OCI-LY1 (cell line): ENCODE measurements around the gene DNAJC5G.

Experiments used
- H2AFZ ChIP-seq: fragments of 200-600 bp; sonication (generic), shearing (Covaris generic); 2 replicates; pipeline ENCODE4 v1.6.0; 2014; ENCODE audit warnings: antibody characterized with exemption, mild to moderate bottlenecking, low read length
- H3F3A ChIP-seq: fragments of 200-600 bp; sonication (generic), shearing (Covaris generic); 2 replicates; pipeline ENCODE4 v1.6.0; 2014; ENCODE audit warnings: mild to moderate bottlenecking, antibody characterized with exemption, low read length, moderate library complexity; ENCODE audit not compliant: insufficient read depth
- H3K27ac ChIP-seq: fragments of 200-600 bp; sonication (generic); 2 replicates; pipeline ENCODE4 v1.5.1; 2014; ENCODE audit warnings: low read length, mixed run types, mild to moderate bottlenecking, low read depth; ENCODE audit not compliant: poor library complexity, severe bottlenecking
- H3K27me3 ChIP-seq: fragments of 200-600 bp; sonication (generic); 2 replicates; pipeline ENCODE4 v1.6.0; 2014; ENCODE audit warnings: antibody characterized with exemption, mild to moderate bottlenecking, low read length, moderate library complexity; ENCODE audit not compliant: insufficient read depth
- H3K36me3 ChIP-seq: fragments of 200-600 bp; sonication (generic); 2 replicates; pipeline ENCODE4 v1.6.1; 2014; ENCODE audit warnings: mild to moderate bottlenecking, antibody characterized with exemption, low read length, moderate library complexity, mixed read lengths; ENCODE audit not compliant: insufficient read depth
- H3K4me1 ChIP-seq: fragments of 200-600 bp; sonication (generic); 2 replicates; pipeline ENCODE4 v1.5.1; 2014; ENCODE audit warnings: mild to moderate bottlenecking, low read length, moderate library complexity; ENCODE audit not compliant: insufficient read depth, severe bottlenecking
- H3K4me2 ChIP-seq: fragments of 200-600 bp; sonication (generic), shearing (Covaris generic); 2 replicates; pipeline ENCODE4 v1.6.1; 2014; ENCODE audit warnings: low read length
- H3K4me3 ChIP-seq: fragments of 200-600 bp; sonication (generic); 2 replicates; pipeline ENCODE4 v1.5.1; 2014; ENCODE audit warnings: low read length, low read depth, mild to moderate bottlenecking, mixed read lengths; ENCODE audit not compliant: poor library complexity, severe bottlenecking
- H3K79me2 ChIP-seq: fragments of 200-600 bp; shearing (Covaris generic); 2 replicates; pipeline ENCODE4 v1.6.1; 2016; ENCODE audit warnings: mixed run types, low read length, mixed read lengths; ENCODE audit not compliant: insufficient read depth
- H3K9ac ChIP-seq: fragments of 200-600 bp; sonication (generic), shearing (Covaris generic); 2 replicates; pipeline ENCODE4 v1.6.1; 2014; ENCODE audit warnings: mild to moderate bottlenecking, low read length, mixed read lengths
- H3K9me2 ChIP-seq: fragments of 200-600 bp; sonication (generic), shearing (Covaris generic); 2 replicates; pipeline ENCODE4 v1.6.1; 2014; ENCODE audit warnings: low read depth, mild to moderate bottlenecking, low read length, mixed read lengths
- H3K9me3 ChIP-seq: fragments of 200-600 bp; shearing (Covaris generic); 2 replicates; pipeline ENCODE4 v1.6.1; 2014; ENCODE audit warnings: low read length, mixed read lengths
- H4K20me1 ChIP-seq: fragments of 200-600 bp; sonication (generic), shearing (Covaris generic); 2 replicates; pipeline ENCODE4 v1.6.0; 2016; ENCODE audit warnings: mild to moderate bottlenecking, low read length; ENCODE audit not compliant: insufficient read depth
- EZH2 ChIP-seq: fragments of 200-600 bp; sonication (generic), shearing (Covaris generic); IDR thresholded peaks from 2 replicates; pipeline ENCODE4 v1.8.0; 2017; ENCODE audit warnings: borderline replicate concordance, mixed run types, mild to moderate bottlenecking, antibody characterized with exemption, low read length, moderate library complexity, mixed read lengths
- TF ChIP-seq, protein P1 (sequence below): fragments of 200-600 bp; sonication (generic), shearing (Covaris generic); IDR thresholded peaks from 2 replicates; pipeline ENCODE4 v1.5.1; 2017; ENCODE audit warnings: mild to moderate bottlenecking, antibody characterized with exemption, low read length, moderate library complexity, mixed read lengths

The DNAJC5G gene

DNA sequence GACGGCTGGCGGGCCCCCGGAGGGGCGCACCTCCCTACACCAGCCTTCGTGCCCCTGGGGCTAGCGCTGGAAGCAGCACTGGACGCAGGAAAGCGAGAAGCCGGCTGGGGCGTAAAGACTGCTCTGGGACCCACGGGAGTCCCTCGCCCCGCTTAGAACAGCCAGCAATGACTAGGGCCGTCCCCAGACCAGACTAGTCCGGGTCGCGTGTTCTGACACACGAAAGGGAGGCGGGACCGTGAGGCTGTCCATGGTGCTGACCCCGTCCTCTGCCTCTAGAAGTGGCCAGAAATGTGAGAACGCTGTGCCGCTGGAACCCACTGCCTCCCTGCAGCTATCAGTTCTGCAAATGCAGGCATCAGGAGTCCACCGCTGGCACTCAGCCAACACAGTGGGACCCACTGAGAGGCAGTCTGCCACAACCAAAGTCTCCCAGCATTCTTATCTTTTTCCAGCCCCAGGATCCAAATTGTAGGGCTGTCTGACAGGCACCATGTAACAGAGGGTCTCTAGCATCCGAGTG, 33.2 kb downstream of the DNAJC5G start, which contains the start of gene UCN:
Gene UCN, minus strand, starts transcription at position 87 of the 523 bp plus-strand sequence. CDS start 550 bp downstream, outside the sequence.
- no peaks in the 10 kb centered on the region for H3K79me2 ChIP-seq
- no peak for TF ChIP-seq EZH2
- TF ChIP-seq, protein P1, sequence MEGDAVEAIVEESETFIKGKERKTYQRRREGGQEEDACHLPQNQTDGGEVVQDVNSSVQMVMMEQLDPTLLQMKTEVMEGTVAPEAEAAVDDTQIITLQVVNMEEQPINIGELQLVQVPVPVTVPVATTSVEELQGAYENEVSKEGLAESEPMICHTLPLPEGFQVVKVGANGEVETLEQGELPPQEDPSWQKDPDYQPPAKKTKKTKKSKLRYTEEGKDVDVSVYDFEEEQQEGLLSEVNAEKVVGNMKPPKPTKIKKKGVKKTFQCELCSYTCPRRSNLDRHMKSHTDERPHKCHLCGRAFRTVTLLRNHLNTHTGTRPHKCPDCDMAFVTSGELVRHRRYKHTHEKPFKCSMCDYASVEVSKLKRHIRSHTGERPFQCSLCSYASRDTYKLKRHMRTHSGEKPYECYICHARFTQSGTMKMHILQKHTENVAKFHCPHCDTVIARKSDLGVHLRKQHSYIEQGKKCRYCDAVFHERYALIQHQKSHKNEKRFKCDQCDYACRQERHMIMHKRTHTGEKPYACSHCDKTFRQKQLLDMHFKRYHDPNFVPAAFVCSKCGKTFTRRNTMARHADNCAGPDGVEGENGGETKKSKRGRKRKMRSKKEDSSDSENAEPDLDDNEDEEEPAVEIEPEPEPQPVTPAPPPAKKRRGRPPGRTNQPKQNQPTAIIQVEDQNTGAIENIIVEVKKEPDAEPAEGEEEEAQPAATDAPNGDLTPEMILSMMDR, result no peak
- H3K9me3 ChIP-seq, result no peaks in the 10 kb centered on the region
- H3K9me2 ChIP-seq, result no peaks in the 10 kb centered on the region
- no peak within 1 kb of the TSS for H2AFZ ChIP-seq
- peaks cover 25% of the 10 kb centered on the region for H3K36me3 ChIP-seq
- peaks cover under 1% of the 10 kb centered on the region for H3K4me1 ChIP-seq
- no peak within 1 kb of the TSS for H3K27ac ChIP-seq
- no peaks in the 10 kb centered on the region for H3K27me3 ChIP-seq
- no peaks in the 10 kb centered on the region for H3F3A ChIP-seq
- no peak within 1 kb of the TSS for H3K9ac ChIP-seq
- H3K4me3 ChIP-seq, result no peak within 1 kb of the TSS
- no peaks in the 10 kb centered on the region for H4K20me1 ChIP-seq
- H3K4me2 ChIP-seq, result no peak within 1 kb of the TSS

DNA sequence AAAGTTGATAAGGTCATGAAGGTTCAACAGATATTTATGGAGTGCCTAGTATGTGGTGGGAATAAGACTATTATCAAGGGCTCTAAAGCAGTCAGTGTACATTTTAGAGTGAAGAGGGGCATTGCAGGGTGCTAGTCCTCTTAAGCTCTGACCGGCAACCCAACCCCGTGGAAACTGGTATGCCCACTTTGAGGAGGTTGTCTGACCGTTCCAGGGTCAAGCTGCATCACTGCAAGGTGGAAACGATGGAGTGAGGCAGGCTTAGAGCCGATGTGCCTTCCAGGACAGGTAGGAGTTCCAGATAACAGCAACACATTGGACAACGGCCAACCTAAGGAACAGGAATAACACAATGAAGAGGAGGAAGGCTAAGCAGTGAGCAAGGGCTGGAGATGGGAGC, 34.4 kb downstream of the DNAJC5G start:
- no peak overlapping the region for H3K4me2 ChIP-seq
- no peak overlapping the region for H3K4me3 ChIP-seq
- H2AFZ ChIP-seq, result no peak overlapping the region
- no peak overlapping the region for H3K27ac ChIP-seq
- H3K79me2 ChIP-seq, result no peaks in the 10 kb centered on the region
- H3K36me3 ChIP-seq, result peaks cover 25% of the 10 kb centered on the region
- H3K4me1 ChIP-seq, result no peaks in the 10 kb centered on the region
- H3K9me2 ChIP-seq, result no peaks in the 10 kb centered on the region
- no peak overlapping the region for H3K9ac ChIP-seq
- H4K20me1 ChIP-seq, result no peaks in the 10 kb centered on the region
- H3K27me3 ChIP-seq, result no peaks in the 10 kb centered on the region
- no peaks in the 10 kb centered on the region for H3K9me3 ChIP-seq
- TF ChIP-seq, protein P1, result no peak
- no peak for TF ChIP-seq EZH2
- no peaks in the 10 kb centered on the region for H3F3A ChIP-seq

DNA sequence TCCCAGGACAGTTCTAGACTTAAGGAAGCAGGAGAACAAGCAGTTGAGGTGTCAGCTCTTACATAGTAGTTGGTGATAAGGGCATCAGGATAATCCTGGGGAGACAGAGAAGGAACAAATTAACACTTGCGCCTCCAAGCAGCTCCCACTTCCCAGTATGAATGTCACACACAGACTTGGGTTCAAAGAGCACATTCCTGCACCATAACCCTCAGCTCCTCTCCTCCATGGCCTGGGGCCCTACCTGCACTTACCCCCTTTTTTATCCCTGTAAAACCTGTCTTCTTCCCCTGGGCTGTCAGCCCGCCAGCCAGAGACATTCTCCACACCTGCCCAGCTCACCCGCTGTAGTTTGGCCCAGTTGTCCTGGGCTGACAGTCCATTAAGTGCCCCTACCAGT, 36.9 kb downstream of the DNAJC5G start:
- Histone ChIP-seq H3K9me2 (no peaks in the 10 kb centered on the region), H3F3A (no peaks in the 10 kb centered on the region), H2AFZ (no peak overlapping the region), H4K20me1 (no peaks in the 10 kb centered on the region), H3K9ac (no peak overlapping the region), H3K27me3 (no peaks in the 10 kb centered on the region), H3K27ac (no peak overlapping the region), H3K79me2 (no peaks in the 10 kb centered on the region), H3K4me3 (no peak overlapping the region), H3K4me1 (no peaks in the 10 kb centered on the region), H3K9me3 (no peaks in the 10 kb centered on the region), H3K36me3 (peaks cover 34% of the 10 kb centered on the region), H3K4me2 (no peak overlapping the region)
- TF ChIP-seq, protein P1, result no peak
- TF ChIP-seq EZH2, result no peak
